NCI-H187 treated with DMSO at 0.1 percent for 48 hours (cell line): ENCODE results near the gene KDELR3.

ENCODE experiments used
- DNase-seq: peaks from one replicate; lab custom pipeline; 2025; lab: John Stamatoyannopoulos, UW

The KDELR3 gene

DNA sequence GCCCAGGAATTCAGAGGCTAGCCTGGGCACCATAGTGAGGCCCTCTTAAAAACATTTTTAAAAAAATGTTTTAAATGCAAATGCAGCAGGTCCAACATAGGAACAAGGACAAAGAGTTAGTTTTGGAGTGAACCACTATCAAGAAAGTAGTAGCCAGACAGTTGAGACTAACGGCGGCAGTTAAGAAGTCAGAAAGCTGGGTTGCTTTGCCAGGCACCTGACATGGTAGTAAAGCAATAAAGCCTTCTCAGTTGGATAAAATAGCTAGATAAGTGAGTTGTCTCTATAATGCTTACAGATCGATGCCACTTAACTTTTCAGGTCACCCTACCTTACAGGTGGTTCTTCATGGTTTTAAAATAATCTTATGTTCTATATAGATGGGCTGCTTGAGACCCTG, 55.1 kb downstream of the KDELR3 start:
- no peak for DNase-seq

DNA sequence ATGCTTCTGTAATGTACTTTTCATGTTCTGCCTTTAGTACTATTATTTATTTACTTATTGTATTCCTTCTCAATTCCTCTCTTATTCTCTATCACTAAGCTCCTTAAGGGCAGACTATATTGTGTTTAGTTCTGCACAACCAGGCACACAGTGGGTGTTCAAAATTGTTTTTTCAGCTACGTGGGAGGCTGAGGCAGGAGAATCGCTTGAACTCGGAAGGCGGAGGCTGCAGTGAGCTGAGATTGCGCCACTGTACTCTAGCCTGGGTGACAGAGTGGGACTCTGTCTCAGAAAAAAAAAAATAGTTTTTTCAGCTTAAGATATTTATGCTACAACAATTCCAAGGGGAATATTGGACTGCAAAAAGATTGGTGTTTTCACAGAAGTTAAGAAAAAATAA, 55.6 kb downstream of the KDELR3 start:
- DNase-seq: no peak

DNA sequence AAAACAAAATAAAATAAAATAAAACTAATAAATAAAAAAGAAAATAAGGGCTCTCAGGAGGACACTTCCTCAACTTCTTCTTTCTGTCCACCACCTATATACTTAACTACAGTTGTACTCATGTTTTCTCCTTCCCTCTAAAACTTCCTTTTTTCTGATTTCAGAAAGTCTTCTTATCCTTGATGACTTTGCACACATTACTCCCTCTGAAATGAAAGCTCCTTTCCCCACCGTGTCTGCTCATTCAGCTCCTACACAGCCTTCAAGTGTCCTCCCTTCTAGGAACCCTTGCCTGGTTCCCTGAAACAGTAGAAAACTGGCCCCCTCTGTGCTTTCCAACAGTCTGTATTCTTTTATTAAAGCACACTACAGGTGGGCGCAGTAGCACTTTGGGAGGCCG, 56.5 kb downstream of the KDELR3 start:
- no peak for DNase-seq

DNA sequence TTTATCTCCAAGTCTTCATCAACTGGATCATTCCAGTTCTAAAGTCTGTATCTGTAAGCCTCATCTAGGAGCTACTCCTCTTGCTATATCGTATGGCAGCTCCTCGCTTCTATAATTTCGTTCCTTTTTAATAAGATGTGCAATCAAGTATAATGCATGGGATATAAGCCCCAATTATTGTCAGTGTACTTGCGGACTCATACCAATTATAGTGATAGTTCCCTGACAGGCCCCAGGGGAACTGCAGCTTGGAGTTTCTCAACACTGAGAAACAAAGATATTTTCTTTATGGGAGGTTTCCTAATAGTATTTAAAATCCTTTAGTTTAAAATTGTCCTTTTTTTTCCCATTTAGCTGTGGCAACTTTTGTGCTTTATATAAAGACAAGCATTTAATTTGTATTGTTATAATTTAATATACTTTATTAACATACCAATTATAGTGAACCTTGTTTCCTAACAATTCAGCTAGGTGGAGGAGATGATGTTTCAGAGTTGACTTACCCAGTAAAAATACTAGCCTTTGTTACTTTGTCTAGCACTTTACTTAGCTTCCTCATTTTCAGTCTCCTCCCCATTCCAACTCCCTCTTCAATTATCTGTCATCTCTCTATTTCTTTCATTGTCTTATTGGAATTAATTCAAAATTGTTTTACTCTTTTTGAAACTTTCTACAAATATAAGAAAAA, 63.5 kb downstream of the KDELR3 start:
- DNase-seq: no peak
